Effector memory CD8-positive, alpha-beta T cell (primary cell): Measurements from ENCODE around the gene SLC37A2.

ENCODE experiments used
- ATAC-seq: fragments of 150-1000 bp; cut with Tn5 transposase; replicated peaks from 2 replicates; pipeline ENCODE4 v1.10.0; 2021; ENCODE audit warnings: mild to moderate bottlenecking, moderate library complexity
- DNase-seq, 3 experiments: peaks; one replicate each; pipeline ENCODE4 v3.0.0; 2021
- H3K27ac Mint-ChIP-seq, 2 donors: one replicate each; pipeline ENCODE4 v1.8.0; 2022; ENCODE audit warnings: mild to moderate bottlenecking in 2 of 2, mixed read lengths in 2 of 2, moderate library complexity in 2 of 2
- H3K27me3 Mint-ChIP-seq, 2 donors: one replicate each; pipeline ENCODE4 v1.8.0; 2022; ENCODE audit warnings: mixed read lengths in 2 of 2
- H3K36me3 Mint-ChIP-seq: one replicate; pipeline ENCODE4 v1.8.0; 2022; ENCODE audit warnings: mild to moderate bottlenecking, moderate library complexity, mixed read lengths; ENCODE audit not compliant: insufficient read depth
- H3K4me1 Mint-ChIP-seq, 2 donors: one replicate each; pipeline ENCODE4 v1.8.0; 2022; ENCODE audit warnings: low read depth in 2 of 2, mixed read lengths in 2 of 2
- H3K4me3 Mint-ChIP-seq, 2 donors: one replicate each; pipeline ENCODE4 v1.8.0; 2022; ENCODE audit warnings: mild to moderate bottlenecking in 2 of 2, mixed read lengths in 2 of 2, moderate library complexity in 2 of 2
- H3K9me3 Mint-ChIP-seq, 2 donors: one replicate each; pipeline ENCODE4 v1.8.0; 2022; ENCODE audit warnings: mixed read lengths in 2 of 2

Gene SLC37A2

DNA sequence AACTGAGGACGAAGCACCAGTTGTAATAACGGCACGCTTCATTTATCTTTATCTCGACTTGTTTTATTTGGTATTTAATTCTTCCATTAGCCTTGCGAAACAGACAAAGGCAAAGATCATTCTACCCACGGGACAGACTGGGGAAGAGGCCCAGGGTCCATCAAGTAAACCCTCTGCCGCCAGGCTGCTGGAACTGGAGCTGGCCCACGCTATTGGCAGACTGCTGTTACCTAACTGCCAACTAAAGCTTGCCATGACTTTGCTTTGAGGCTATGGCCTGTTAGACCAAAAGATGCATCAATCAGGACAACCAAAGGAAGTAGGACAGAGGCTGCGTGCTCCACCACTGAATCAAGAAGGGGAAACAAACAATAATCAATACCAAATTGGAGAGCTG lies 49.1 kb downstream of the SLC37A2 start:
- peaks cover 8% of the 10 kb centered on the region for H3K36me3 Mint-ChIP-seq
- no peak for ATAC-seq
- peaks cover 0 to 6% of the 10 kb centered on the region in 2 donors for H3K9me3 Mint-ChIP-seq
- no peak for DNase-seq
- H3K27me3 Mint-ChIP-seq, result peaks cover 3 to 8% of the 10 kb centered on the region in 2 donors
- peaks cover 13 to 20% of the 10 kb centered on the region in 2 donors for H3K4me1 Mint-ChIP-seq
- peak overlapping the region; percentile 93 to 99 for H3K27ac Mint-ChIP-seq
- peak overlapping the region; percentile 87 to 100 for H3K4me3 Mint-ChIP-seq

DNA sequence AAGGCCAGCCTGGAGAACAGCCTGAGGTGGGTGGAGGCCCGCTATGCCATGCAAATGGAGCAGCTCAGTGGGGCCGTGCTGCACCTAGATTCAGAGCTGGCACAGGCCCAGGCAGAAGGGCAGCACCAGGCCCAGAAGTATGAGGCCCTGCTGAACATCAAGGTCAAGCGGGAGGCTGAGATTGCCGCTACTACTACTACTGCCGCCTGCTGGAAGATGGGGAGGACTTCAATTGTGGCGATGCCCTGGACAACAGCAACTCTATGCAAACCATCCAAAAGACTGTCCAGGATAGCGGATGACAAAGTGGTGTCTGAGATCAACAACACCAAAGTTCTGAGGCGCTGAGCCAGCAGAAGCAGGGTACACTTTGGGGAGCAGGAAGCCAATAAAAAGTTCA lies 51.4 kb downstream of the SLC37A2 start:
- Mint-ChIP-seq H3K4me3 (no peak overlapping the region), H3K36me3 (peaks cover 8% of the 10 kb centered on the region), H3K27me3 (peaks cover 15 to 28% of the 10 kb centered on the region in 2 donors), H3K9me3 (peaks cover 0 to 6% of the 10 kb centered on the region in 2 donors), H3K27ac (no peak overlapping the region), H3K4me1 (peaks cover 13 to 20% of the 10 kb centered on the region in 2 donors)
- DNase-seq (no peak), ATAC-seq (no peak)

DNA sequence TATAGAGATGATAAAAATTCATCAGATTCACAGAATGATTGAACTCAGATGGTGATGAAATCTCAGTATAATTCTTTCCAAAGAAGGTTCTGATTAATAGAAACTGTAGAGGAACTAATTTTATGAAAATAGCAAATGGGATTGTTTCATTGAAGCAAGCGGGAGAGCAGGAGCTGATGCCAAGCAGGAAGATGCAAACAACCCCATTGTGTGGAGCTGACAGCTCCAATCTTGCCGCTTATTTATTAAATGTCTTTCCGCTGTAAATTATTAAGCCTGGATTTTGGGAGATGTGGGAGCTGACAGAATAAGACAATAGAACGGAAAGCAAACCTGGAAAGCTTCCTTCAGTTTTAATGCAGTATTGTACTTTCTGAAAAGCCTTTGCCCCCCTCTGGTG lies 54.3 kb downstream of the SLC37A2 start:
- Mint-ChIP-seq H3K27me3 (peaks cover 15 to 51% of the 10 kb centered on the region in 2 donors), H3K27ac (no peak overlapping the region), H3K4me3 (no peak overlapping the region), H3K9me3 (peaks cover 0 to 1% of the 10 kb centered on the region in 2 donors), H3K4me1 (no peaks in the 10 kb centered on the region), H3K36me3 (no peaks in the 10 kb centered on the region)
- ATAC-seq (no peak), DNase-seq (no peak)

DNA sequence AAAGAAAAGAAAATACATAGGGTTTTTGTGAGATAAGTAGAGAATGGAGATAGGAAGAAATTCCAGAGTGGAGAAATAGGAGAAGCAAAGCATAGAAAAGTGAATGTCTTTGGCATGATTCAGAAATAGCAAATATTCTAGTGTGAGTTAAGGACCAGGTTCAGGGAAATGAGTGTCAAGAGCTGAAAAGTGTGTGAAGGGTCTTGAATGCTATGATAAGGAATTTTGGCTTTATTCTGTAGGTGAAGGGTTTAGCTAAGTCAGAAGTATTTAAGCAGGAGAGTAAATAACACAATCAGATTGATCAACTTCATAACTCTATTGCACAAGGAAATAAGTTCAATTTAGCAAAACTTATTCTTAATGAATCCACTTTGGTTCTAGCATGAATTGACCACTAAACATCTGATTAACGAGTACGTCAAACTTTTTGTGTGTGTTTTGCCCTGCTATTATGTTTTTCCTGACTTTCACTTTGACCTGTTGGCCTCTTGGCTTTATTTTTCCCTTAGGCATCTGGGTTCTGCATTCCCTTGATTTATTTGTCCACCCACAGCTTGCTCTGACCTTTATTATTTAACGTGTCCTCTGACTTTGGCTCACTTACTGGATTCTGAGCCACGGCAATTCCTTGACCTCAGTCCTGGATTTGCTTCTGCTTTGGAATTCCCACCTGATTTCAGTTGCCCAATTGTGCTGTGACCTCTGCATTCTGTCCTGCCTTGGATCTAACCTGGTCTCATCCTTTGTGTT lies 60.3 kb downstream of the SLC37A2 start:
- Mint-ChIP-seq H3K27ac (no peak overlapping the region), H3K36me3 (peaks cover 3% of the 10 kb centered on the region), H3K4me3 (no peak overlapping the region), H3K9me3 (no peaks in the 10 kb centered on the region), H3K4me1 (peaks cover 0 to 4% of the 10 kb centered on the region in 2 donors), H3K27me3 (peaks cover 29 to 67% of the 10 kb centered on the region in 2 donors)
- DNase-seq (no peak), ATAC-seq (no peak)

DNA sequence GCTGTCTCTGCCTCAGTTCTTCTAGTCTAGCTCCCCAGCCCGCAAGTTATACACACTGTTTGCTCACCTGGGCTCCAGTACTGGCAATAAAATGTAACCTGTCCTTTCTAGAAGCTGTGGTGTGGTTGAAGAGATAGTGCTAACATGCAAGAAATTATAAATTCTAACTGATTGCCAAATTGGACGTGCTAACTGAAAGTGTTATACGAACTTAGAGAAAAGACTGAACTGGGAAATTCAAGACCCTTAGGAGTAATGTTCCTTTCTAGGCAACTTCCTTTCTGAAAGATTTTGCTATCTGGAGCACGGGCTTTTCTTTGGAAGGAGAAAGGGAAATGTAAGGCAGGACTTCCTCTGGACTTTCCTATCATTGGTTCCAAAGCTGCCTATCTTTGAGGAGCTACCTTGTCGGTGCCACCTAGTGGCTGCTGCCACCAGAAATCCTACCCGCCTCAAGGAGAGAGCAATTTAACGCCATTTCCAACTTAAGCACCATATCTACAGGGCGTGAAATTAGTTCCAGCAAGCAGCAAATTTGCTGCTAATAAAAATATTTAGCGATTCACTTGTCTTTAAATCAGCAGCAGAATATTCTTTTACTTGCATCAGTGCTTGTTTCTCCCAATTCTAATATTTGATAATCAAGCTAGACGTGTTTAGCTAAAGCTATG lies 61.0 kb downstream of the SLC37A2 start:
- peaks cover 29 to 67% of the 10 kb centered on the region in 2 donors for H3K27me3 Mint-ChIP-seq

DNA sequence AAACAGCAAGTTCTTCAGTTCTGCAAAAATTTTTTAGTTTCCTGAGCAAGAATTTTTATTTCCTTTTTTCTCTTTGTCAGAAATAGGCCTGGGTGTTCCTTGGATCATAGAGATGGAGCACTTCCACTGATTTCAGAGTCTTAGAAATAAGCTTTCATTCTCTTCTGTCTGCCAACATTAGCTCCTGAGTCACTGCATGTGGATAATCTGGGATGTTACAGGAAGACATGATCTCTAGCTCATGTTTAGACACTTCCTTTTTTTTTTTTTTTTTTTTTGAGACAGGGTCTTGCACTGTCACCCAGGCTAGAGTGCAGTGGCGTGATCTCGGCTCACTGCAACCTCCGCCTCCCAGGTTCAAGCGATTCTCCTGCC lies 61.5 kb downstream of the SLC37A2 start:
- DNase-seq (no peak), ATAC-seq (no peak)
- Mint-ChIP-seq H3K4me3 (no peak overlapping the region), H3K36me3 (peaks cover 3% of the 10 kb centered on the region), H3K27ac (no peak overlapping the region), H3K4me1 (peaks cover 0 to 4% of the 10 kb centered on the region in 2 donors), H3K27me3 (peaks cover 34 to 67% of the 10 kb centered on the region in 2 donors), H3K9me3 (no peaks in the 10 kb centered on the region)

More for the DNA sequence above, 61.0 kb downstream of the SLC37A2 start:
- peaks cover 3% of the 10 kb centered on the region for H3K36me3 Mint-ChIP-seq
- ATAC-seq, result peak; percentile 69
- H3K27ac Mint-ChIP-seq, result no peak overlapping the region
- H3K9me3 Mint-ChIP-seq, result no peaks in the 10 kb centered on the region
- peaks cover 0 to 4% of the 10 kb centered on the region in 2 donors for H3K4me1 Mint-ChIP-seq
- no peak overlapping the region for H3K4me3 Mint-ChIP-seq
- DNase-seq, result peak in 1 of 3 experiments; percentile 38

DNA sequence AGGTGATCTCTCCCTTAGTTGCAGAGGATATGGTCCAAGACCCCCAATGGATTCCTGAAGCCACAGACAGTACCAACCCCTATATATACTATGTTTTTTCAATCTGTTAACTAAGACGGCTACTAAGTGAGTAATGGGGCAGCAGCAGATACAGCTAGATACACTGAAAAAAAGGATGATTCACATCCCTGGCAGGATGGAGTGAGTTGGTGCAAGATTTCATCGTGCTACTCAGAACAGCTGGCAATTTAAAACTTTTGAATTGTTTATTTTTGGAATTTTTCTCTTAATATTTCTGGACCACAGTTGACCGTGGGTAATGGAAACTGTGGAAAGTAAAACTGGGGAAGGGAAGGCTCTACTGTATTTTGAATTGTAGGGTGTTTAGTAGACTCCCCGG lies 65.3 kb downstream of the SLC37A2 start:
- Mint-ChIP-seq H3K4me3 (no peak overlapping the region), H3K4me1 (peaks cover 0 to 4% of the 10 kb centered on the region in 2 donors), H3K27ac (no peak overlapping the region), H3K27me3 (peaks cover 58 to 69% of the 10 kb centered on the region in 2 donors), H3K36me3 (no peaks in the 10 kb centered on the region), H3K9me3 (no peaks in the 10 kb centered on the region)
- ATAC-seq (no peak), DNase-seq (no peak)

DNA sequence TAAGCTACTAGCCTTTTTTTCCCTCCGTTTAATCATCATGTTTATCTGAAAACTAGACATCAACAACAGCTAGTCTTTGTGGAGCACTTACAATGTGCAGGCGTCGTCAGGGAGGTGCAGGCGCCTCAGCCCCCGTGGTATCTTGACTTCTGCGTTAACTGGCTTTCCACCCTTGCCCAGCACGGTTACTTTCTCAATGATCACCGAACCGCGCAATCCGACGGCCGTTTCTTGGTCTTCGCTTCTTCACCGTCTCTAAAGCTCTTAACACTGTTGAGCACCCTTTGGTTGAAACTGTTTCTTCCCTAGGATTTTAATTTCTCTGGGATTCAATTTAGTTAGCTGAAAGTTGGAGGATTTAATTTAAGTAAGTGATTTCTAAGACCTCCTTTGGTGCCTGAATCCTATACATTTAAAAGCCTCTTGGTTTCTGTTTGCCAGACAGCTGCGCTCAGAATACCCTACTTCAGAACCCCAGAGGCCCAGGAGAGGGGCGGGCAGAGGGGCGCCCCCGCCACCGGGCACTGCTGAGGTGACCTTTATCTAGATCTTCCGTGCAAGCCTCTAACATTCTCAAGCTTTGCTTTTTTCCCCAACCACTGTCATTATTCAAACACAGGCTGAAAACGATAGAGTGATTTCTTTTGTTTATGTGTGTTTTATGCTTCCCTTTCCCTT lies 66.3 kb downstream of the SLC37A2 start:
- ATAC-seq (no peak), DNase-seq (no peak)
- Mint-ChIP-seq H3K4me3 (no peak overlapping the region), H3K36me3 (no peaks in the 10 kb centered on the region), H3K27me3 (peaks cover 68 to 72% of the 10 kb centered on the region in 2 donors), H3K4me1 (no peaks in the 10 kb centered on the region), H3K9me3 (no peaks in the 10 kb centered on the region), H3K27ac (no peak overlapping the region)

DNA sequence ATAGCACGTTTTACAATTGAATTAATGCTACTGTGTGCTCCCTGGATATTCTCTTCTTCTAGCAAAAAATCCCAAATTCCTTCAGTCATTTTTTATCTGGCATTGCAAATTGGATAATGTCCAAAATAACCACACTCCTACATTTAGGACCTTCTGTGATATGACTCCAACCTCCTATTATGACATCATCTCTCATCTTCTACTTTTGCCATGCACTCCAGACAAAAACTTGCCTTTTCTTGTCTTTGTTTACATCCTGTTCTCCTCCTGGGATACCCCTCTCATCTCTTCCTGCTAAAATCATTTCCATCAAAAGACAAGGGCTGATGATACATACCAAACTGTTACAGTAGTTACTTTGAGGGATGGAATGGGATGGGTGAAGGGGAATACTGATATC lies 69.0 kb downstream of the SLC37A2 start:
- peaks cover 71 to 73% of the 10 kb centered on the region in 2 donors for H3K27me3 Mint-ChIP-seq
- H3K4me1 Mint-ChIP-seq, result no peaks in the 10 kb centered on the region
- ATAC-seq, result no peak
- H3K36me3 Mint-ChIP-seq, result no peaks in the 10 kb centered on the region
- DNase-seq, result no peak
- H3K4me3 Mint-ChIP-seq, result no peak overlapping the region
- no peaks in the 10 kb centered on the region for H3K9me3 Mint-ChIP-seq
- no peak overlapping the region for H3K27ac Mint-ChIP-seq

DNA sequence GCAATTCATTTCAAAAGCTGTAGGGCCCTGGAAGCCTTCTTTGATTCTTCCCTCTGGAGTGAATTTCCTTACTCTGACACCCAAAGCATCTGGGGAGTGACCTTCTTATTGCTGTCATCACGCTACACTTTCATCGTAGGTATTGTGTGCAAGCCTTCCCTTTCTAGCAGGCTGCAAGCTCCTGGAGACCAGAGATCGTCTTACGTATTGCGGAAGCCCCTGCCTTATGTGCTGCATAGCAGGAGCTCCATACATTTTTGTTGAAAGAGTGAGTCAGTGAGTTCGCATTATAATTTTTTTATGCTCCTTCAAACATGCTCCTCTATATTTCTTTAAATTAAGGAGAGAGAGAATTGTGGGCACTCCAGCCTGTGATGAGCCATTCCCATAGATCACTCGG lies 69.5 kb downstream of the SLC37A2 start:
- H3K4me1 Mint-ChIP-seq, result no peaks in the 10 kb centered on the region
- DNase-seq, result no peak
- no peak for ATAC-seq
- H3K9me3 Mint-ChIP-seq, result no peaks in the 10 kb centered on the region
- peaks cover 67% of the 10 kb centered on the region in 2 donors for H3K27me3 Mint-ChIP-seq
- no peaks in the 10 kb centered on the region for H3K36me3 Mint-ChIP-seq
- H3K4me3 Mint-ChIP-seq, result no peak overlapping the region
- no peak overlapping the region for H3K27ac Mint-ChIP-seq

DNA sequence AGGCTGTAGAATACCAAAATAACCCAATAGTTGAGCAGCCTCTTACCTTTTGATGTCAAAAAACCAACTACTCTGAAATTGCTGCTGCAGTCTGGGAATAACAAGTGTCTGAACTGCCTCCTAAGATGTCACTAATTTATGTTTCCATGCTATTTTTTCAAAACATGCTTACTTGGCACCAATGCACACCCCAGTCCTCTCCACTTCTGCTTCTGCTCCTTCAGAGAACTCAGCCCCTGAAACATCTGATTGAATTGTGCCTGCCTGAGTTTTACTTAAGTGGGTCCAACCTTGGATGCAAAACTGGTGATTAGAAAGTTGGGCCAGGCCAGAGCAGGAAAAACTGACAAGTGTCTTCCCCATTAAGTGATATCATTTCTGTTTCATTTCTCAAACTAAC lies 72.9 kb downstream of the SLC37A2 start:
- no peak for DNase-seq
- no peaks in the 10 kb centered on the region for H3K36me3 Mint-ChIP-seq
- no peaks in the 10 kb centered on the region for H3K4me1 Mint-ChIP-seq
- peaks cover 66 to 68% of the 10 kb centered on the region in 2 donors for H3K27me3 Mint-ChIP-seq
- no peaks in the 10 kb centered on the region for H3K9me3 Mint-ChIP-seq
- H3K27ac Mint-ChIP-seq, result no peak overlapping the region
- ATAC-seq, result no peak
- no peak overlapping the region for H3K4me3 Mint-ChIP-seq

DNA sequence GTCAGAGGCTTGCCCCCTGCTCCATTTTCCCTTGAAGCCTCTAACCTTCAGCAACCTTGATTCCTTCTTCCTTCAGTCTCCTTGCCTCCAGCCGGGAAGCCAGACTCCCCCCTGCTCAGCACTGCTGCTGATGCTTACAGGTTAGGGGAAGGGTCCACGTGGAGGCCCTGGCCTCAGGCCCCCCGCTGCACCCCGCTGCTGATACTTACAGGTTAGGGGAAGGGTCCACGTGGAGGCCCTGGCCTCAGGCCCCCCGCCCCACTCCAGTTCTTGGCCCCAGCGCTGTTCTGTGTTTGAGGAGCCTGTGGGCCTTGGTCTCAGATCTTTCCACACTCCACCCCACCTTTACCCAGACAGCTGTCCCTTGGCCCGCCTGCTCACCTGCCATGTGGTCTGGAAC lies 75.9 kb downstream of the SLC37A2 start:
- no peak overlapping the region for H3K27ac Mint-ChIP-seq
- no peak overlapping the region for H3K4me3 Mint-ChIP-seq
- H3K4me1 Mint-ChIP-seq, result peaks cover 4 to 5% of the 10 kb centered on the region in 2 donors
- H3K27me3 Mint-ChIP-seq, result peaks cover 66 to 74% of the 10 kb centered on the region in 2 donors
- H3K9me3 Mint-ChIP-seq, result no peaks in the 10 kb centered on the region
- peaks cover 3% of the 10 kb centered on the region for H3K36me3 Mint-ChIP-seq
- no peak for DNase-seq
- ATAC-seq, result no peak

DNA sequence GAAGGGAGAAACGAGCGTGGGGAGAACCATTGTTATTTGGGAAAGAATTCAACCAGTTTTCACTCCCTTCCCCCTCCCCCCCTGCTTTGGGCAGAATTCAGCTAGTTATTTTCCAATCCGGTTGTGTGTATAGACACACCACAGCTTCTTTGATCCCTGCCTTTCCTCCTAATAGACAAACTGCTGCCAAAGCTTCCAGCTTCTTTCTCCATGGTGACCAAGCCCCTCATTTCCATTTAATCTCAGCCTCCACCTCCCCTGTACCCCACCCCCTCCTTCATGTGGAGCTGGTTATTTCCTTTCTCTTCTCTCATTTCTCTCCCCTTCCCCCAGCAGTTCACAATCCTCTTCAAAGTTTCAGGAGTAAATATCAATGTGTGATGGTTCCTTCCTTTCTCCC lies 76.7 kb downstream of the SLC37A2 start:
- DNase-seq (no peak), ATAC-seq (no peak)
- Mint-ChIP-seq H3K27ac (no peak overlapping the region), H3K27me3 (peaks cover 66 to 74% of the 10 kb centered on the region in 2 donors), H3K4me1 (peaks cover 4 to 5% of the 10 kb centered on the region in 2 donors), H3K36me3 (peaks cover 3% of the 10 kb centered on the region), H3K4me3 (no peak overlapping the region), H3K9me3 (no peaks in the 10 kb centered on the region)
